Fibroblast of pulmonary artery (primary cell): ENCODE measurements around the gene MIB1.

Experiments
- DNase-seq: peaks from one replicate; pipeline ENCODE4 v3.0.0-alpha.2; 2010; ENCODE audit warnings: low read depth
- H3K4me3 ChIP-seq: replicated peaks from 2 replicates; pipeline ENCODE4 v1.5.1; 2011; ENCODE audit warnings: low read depth, mild to moderate bottlenecking, control low read depth, low read length, moderate library complexity
- CTCF ChIP-seq: IDR thresholded peaks from 2 replicates; pipeline ENCODE4 v1.5.1; 2011; ENCODE audit warnings: mild to moderate bottlenecking, control low read depth, low read length, inconsistent platforms; ENCODE audit errors: missing control alignments

The MIB1 gene

GRCh38 chr18:21897811-21898210, 157.2 kb downstream of the MIB1 start:
- peak; percentile 61 for DNase-seq
- H3K4me3 ChIP-seq, result no peak overlapping the region
- peak; percentile 92 for TF ChIP-seq CTCF

DNA sequence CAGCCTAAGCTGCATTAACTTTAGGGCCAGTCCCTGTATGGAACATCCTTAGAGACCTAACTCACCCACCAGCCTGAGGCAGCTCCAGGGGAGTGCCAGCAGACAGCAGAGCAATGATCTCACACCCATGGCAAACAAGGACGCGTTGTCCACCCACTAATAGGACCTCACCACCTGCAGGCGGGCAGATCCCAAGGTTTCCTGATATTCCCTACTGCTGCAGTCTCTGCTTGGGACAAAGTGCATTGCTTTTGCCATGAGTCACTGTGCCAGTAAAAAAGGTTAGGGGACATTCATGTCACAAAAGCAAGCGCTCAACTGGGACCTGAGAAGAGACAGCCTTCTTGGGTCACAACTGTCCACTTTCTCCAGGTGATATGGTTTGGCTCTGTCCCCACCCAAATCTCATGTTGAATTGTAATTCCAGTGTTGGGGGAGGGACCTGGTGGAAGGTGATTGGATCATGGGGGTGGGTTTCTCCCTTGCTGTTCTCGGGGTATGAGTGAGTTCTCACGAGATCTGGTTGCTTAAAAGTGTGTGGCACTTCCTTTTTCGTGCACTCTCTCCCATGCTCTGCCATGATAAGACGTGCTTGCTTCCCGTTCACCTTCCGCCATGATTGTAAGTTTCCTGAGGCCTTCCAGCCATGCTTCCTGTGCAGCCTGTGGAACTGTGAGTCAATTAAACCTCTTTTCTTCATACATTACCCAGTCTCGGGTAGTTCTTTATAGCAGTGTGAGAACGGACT, 160.2 kb downstream of the MIB1 start:
- TF ChIP-seq CTCF, result no peak
- no peak overlapping the region for H3K4me3 ChIP-seq
- DNase-seq, result no peak

GRCh38 chr18:21901423-21901945, 160.9 kb downstream of the MIB1 start:
- no peak overlapping the region for H3K4me3 ChIP-seq
- no peak for TF ChIP-seq CTCF
- no peak for DNase-seq

GRCh38 chr18:21903709-21904108, 163.1 kb downstream of the MIB1 start:
- TF ChIP-seq CTCF, result no peak
- no peak overlapping the region for H3K4me3 ChIP-seq
- peak; percentile 20 for DNase-seq

GRCh38 chr18:21904856-21905255, 164.3 kb downstream of the MIB1 start:
- TF ChIP-seq CTCF, result no peak

GRCh38 chr18:21907451-21907850, 166.9 kb downstream of the MIB1 start:
- TF ChIP-seq CTCF, result no peak
- no peak for DNase-seq
- no peak overlapping the region for H3K4me3 ChIP-seq

More at GRCh38 chr18:21904856-21905255, 164.3 kb downstream of the MIB1 start:
- no peak overlapping the region for H3K4me3 ChIP-seq
- no peak for DNase-seq

- no peak for DNase-seq
- H3K4me3 ChIP-seq, result no peak overlapping the region
Observed at GRCh38 chr18:21908711-21909110, 168.1 kb downstream of the MIB1 start.

More at GRCh38 chr18:21908711-21909110, 168.1 kb downstream of the MIB1 start:
- no peak for TF ChIP-seq CTCF
